ENCODE results near the gene ADARB1.

DNA sequence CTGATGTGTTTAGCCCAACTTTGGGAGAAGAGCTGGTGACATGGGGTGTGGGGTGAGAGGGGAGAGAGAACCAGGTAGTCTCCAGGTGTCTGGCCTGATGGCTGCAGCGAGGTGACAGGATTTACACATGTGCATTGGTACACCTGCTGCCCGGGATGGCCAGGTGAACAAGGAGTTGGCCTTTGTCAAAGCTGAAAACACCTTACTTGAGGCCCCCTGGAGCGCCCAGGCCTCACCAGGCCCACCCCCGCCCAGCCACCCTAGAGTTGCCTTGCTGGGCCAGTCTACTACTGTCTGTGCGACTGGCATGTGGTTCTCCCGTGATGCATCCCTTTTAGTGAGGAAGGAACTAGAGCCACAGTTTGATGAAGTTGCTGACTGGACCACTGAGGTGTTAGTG, 90.5 kb downstream of the ADARB1 start:
- TF ChIP-seq, protein P1, sequence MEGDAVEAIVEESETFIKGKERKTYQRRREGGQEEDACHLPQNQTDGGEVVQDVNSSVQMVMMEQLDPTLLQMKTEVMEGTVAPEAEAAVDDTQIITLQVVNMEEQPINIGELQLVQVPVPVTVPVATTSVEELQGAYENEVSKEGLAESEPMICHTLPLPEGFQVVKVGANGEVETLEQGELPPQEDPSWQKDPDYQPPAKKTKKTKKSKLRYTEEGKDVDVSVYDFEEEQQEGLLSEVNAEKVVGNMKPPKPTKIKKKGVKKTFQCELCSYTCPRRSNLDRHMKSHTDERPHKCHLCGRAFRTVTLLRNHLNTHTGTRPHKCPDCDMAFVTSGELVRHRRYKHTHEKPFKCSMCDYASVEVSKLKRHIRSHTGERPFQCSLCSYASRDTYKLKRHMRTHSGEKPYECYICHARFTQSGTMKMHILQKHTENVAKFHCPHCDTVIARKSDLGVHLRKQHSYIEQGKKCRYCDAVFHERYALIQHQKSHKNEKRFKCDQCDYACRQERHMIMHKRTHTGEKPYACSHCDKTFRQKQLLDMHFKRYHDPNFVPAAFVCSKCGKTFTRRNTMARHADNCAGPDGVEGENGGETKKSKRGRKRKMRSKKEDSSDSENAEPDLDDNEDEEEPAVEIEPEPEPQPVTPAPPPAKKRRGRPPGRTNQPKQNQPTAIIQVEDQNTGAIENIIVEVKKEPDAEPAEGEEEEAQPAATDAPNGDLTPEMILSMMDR (tag by site-specific recombination; IDR thresholded peaks at IDR 0.05): no peak
- TF ChIP-seq, protein P2, sequence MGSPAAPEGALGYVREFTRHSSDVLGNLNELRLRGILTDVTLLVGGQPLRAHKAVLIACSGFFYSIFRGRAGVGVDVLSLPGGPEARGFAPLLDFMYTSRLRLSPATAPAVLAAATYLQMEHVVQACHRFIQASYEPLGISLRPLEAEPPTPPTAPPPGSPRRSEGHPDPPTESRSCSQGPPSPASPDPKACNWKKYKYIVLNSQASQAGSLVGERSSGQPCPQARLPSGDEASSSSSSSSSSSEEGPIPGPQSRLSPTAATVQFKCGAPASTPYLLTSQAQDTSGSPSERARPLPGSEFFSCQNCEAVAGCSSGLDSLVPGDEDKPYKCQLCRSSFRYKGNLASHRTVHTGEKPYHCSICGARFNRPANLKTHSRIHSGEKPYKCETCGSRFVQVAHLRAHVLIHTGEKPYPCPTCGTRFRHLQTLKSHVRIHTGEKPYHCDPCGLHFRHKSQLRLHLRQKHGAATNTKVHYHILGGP (tag by site-specific recombination; IDR thresholded peaks at IDR 0.05): no peak
- TF ChIP-seq, protein P3, sequence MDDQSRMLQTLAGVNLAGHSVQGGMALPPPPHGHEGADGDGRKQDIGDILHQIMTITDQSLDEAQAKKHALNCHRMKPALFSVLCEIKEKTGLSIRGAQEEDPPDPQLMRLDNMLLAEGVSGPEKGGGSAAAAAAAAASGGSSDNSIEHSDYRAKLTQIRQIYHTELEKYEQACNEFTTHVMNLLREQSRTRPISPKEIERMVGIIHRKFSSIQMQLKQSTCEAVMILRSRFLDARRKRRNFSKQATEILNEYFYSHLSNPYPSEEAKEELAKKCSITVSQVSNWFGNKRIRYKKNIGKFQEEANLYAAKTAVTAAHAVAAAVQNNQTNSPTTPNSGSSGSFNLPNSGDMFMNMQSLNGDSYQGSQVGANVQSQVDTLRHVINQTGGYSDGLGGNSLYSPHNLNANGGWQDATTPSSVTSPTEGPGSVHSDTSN (CRISPR knock-in tag; IDR thresholded peaks at IDR 0.05): no peak
- TF ChIP-seq, protein P4, sequence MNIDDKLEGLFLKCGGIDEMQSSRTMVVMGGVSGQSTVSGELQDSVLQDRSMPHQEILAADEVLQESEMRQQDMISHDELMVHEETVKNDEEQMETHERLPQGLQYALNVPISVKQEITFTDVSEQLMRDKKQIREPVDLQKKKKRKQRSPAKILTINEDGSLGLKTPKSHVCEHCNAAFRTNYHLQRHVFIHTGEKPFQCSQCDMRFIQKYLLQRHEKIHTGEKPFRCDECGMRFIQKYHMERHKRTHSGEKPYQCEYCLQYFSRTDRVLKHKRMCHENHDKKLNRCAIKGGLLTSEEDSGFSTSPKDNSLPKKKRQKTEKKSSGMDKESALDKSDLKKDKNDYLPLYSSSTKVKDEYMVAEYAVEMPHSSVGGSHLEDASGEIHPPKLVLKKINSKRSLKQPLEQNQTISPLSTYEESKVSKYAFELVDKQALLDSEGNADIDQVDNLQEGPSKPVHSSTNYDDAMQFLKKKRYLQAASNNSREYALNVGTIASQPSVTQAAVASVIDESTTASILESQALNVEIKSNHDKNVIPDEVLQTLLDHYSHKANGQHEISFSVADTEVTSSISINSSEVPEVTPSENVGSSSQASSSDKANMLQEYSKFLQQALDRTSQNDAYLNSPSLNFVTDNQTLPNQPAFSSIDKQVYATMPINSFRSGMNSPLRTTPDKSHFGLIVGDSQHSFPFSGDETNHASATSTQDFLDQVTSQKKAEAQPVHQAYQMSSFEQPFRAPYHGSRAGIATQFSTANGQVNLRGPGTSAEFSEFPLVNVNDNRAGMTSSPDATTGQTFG (tag by site-specific recombination; IDR thresholded peaks at IDR 0.05; ENCODE audit: borderline replicate concordance): no peak
- TF ChIP-seq, protein P5, sequence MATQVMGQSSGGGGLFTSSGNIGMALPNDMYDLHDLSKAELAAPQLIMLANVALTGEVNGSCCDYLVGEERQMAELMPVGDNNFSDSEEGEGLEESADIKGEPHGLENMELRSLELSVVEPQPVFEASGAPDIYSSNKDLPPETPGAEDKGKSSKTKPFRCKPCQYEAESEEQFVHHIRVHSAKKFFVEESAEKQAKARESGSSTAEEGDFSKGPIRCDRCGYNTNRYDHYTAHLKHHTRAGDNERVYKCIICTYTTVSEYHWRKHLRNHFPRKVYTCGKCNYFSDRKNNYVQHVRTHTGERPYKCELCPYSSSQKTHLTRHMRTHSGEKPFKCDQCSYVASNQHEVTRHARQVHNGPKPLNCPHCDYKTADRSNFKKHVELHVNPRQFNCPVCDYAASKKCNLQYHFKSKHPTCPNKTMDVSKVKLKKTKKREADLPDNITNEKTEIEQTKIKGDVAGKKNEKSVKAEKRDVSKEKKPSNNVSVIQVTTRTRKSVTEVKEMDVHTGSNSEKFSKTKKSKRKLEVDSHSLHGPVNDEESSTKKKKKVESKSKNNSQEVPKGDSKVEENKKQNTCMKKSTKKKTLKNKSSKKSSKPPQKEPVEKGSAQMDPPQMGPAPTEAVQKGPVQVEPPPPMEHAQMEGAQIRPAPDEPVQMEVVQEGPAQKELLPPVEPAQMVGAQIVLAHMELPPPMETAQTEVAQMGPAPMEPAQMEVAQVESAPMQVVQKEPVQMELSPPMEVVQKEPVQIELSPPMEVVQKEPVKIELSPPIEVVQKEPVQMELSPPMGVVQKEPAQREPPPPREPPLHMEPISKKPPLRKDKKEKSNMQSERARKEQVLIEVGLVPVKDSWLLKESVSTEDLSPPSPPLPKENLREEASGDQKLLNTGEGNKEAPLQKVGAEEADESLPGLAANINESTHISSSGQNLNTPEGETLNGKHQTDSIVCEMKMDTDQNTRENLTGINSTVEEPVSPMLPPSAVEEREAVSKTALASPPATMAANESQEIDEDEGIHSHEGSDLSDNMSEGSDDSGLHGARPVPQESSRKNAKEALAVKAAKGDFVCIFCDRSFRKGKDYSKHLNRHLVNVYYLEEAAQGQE (tag by site-specific recombination; IDR thresholded peaks at IDR 0.05): no peak
- TF ChIP-seq KLF16 (tag by site-specific recombination; IDR thresholded peaks at IDR 0.05) (no peak), ZNF302 (tag by site-specific recombination; IDR thresholded peaks at IDR 0.05; ENCODE audit: low read depth) (no peak), MYNN (tag by site-specific recombination; IDR thresholded peaks at IDR 0.05; ENCODE audit: borderline replicate concordance) (no peak), ZNF521 (tag by site-specific recombination; IDR thresholded peaks at IDR 0.05) (no peak)
- TF ChIP-seq, protein P6, sequence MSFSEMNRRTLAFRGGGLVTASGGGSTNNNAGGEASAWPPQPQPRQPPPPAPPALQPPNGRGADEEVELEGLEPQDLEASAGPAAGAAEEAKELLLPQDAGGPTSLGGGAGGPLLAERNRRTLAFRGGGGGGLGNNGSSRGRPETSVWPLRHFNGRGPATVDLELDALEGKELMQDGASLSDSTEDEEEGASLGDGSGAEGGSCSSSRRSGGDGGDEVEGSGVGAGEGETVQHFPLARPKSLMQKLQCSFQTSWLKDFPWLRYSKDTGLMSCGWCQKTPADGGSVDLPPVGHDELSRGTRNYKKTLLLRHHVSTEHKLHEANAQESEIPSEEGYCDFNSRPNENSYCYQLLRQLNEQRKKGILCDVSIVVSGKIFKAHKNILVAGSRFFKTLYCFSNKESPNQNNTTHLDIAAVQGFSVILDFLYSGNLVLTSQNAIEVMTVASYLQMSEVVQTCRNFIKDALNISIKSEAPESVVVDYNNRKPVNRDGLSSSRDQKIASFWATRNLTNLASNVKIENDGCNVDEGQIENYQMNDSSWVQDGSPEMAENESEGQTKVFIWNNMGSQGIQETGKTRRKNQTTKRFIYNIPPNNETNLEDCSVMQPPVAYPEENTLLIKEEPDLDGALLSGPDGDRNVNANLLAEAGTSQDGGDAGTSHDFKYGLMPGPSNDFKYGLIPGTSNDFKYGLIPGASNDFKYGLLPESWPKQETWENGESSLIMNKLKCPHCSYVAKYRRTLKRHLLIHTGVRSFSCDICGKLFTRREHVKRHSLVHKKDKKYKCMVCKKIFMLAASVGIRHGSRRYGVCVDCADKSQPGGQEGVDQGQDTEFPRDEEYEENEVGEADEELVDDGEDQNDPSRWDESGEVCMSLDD (tag by site-specific recombination; IDR thresholded peaks at IDR 0.05): no peak
- TF ChIP-seq, protein P7, sequence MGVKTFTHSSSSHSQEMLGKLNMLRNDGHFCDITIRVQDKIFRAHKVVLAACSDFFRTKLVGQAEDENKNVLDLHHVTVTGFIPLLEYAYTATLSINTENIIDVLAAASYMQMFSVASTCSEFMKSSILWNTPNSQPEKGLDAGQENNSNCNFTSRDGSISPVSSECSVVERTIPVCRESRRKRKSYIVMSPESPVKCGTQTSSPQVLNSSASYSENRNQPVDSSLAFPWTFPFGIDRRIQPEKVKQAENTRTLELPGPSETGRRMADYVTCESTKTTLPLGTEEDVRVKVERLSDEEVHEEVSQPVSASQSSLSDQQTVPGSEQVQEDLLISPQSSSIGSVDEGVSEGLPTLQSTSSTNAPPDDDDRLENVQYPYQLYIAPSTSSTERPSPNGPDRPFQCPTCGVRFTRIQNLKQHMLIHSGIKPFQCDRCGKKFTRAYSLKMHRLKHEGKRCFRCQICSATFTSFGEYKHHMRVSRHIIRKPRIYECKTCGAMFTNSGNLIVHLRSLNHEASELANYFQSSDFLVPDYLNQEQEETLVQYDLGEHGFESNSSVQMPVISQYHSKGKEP (tag by site-specific recombination; IDR thresholded peaks at IDR 0.05): no peak
